Measurements from ENCODE around the gene PCDHB16. TPM values are rescaled to one million over a fixed set of nuclear protein-coding genes. Genes with fewer than 3 reads are reported as not detected.
"Not testable (repeated sequence)": the region's sequence is repeated elsewhere in the genome, so short reads cannot be mapped to it uniquely, and the experiment has no call there.

Gene PCDHB16
- total and polyA plus RNA-seq, 2 donors, result 0.14 to 0.27 TPM

DNA sequence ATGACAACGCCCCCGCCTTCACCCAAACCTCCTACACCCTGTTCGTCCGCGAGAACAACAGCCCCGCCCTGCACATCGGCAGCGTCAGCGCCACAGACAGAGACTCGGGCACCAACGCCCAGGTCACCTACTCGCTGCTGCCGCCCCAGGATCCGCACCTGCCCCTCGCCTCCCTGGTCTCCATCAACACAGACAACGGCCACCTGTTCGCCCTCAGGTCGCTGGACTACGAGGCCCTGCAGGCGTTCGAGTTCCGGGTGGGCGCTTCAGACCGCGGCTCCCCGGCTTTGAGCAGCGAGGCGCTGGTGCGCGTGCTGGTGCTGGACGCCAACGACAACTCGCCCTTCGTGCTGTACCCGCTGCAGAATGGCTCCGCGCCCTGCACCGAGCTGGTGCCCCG, 2.8 kb upstream of the PCDHB16 start:
- not testable (repeated sequence) for H3K27ac ChIP-seq (ENCODE audit: low read depth in 1 of 2, low read length in 1 of 2); H3K4me1 ChIP-seq (ENCODE audit: control insufficient read depth in 2 of 2, insufficient read depth in 2 of 2, low read length in 2 of 2); H3K36me3 ChIP-seq (ENCODE audit: control insufficient read depth in 2 of 2, insufficient read depth in 2 of 2, low read length in 1 of 2); H3K9me3 ChIP-seq (ENCODE audit: control insufficient read depth in 2 of 2, insufficient read depth in 1 of 2, low read length in 1 of 2); H3K4me3 ChIP-seq (ENCODE audit: low read length in 2 of 2); DNase-seq (ENCODE audit: low read depth in 6 of 9, low spot score in 9 of 9)
- WGBS, result 50% methylated on average over 35 of the region's 39 CpGs
- peaks cover 0 to 31% of the 10 kb centered on the region in 2 donors for H3K27me3 ChIP-seq (ENCODE audit: control insufficient read depth in 2 of 2, insufficient read depth in 1 of 2, low read length in 1 of 2)

DNA sequence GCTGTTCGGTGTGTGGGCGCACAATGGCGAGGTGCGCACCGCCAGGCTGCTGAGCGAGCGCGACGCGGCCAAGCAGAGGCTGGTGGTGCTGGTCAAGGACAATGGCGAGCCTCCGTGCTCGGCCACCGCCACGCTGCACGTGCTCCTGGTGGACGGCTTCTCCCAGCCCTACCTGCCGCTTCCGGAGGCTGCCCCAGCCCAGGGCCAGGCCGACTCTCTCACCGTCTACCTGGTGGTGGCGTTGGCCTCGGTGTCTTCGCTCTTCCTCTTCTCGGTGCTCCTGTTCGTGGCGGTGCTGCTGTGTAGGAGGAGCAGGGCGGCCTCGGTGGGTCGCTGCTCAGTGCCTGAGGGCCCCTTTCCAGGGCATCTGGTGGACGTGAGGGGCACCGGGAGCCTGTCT, 2.3 kb upstream of the PCDHB16 start:
- DNase-seq (ENCODE audit: low read depth in 6 of 9, low spot score in 9 of 9); H3K4me1 ChIP-seq (ENCODE audit: control insufficient read depth in 2 of 2, insufficient read depth in 2 of 2, low read length in 2 of 2); H3K27ac ChIP-seq (ENCODE audit: low read depth in 1 of 2, low read length in 1 of 2); H3K4me3 ChIP-seq (ENCODE audit: low read length in 2 of 2); H3K9me3 ChIP-seq (ENCODE audit: control insufficient read depth in 2 of 2, insufficient read depth in 1 of 2, low read length in 1 of 2); H3K36me3 ChIP-seq (ENCODE audit: control insufficient read depth in 2 of 2, insufficient read depth in 2 of 2, low read length in 1 of 2): not testable (repeated sequence)
- WGBS, result 40% methylated on average over 25 of the region's 32 CpGs
- peaks cover 0 to 33% of the 10 kb centered on the region in 2 donors for H3K27me3 ChIP-seq (ENCODE audit: control insufficient read depth in 2 of 2, insufficient read depth in 1 of 2, low read length in 1 of 2)

DNA sequence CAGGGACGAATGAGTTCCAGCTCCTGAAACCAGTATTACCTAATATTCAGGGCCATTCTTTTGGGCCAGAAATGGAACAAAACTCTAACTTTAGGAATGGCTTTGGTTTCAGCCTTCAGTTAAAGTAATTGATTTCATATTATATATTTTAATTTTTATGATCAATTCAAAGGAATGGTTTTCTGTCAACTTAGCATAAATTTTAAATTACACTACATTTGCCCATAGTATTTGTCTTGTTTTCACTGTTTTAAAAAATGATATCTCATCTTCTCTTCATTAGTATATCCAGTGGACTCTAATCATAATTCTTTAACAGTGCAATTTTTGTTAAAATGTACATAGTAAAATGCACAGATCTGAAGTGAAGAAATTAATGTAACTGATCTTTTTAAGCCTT, 1.9 kb upstream of the PCDHB16 start:
- peaks cover 2 to 6% of the 10 kb centered on the region in 2 donors for H3K9me3 ChIP-seq (ENCODE audit: control insufficient read depth in 2 of 2, insufficient read depth in 1 of 2, low read length in 1 of 2)
- peaks cover 0 to 32% of the 10 kb centered on the region in 2 donors for H3K27me3 ChIP-seq (ENCODE audit: control insufficient read depth in 2 of 2, insufficient read depth in 1 of 2, low read length in 1 of 2)
- 44% methylated on average over 1 of the region's 1 CpG for WGBS
- no peaks in the 10 kb centered on the region for H3K36me3 ChIP-seq (ENCODE audit: control insufficient read depth in 2 of 2, insufficient read depth in 2 of 2, low read length in 1 of 2)
- H3K27ac ChIP-seq (ENCODE audit: low read depth in 1 of 2, low read length in 1 of 2), result no peak overlapping the region
- no peak for DNase-seq (ENCODE audit: low read depth in 6 of 9, low spot score in 9 of 9)
- H3K4me3 ChIP-seq (ENCODE audit: low read length in 2 of 2), result no peak overlapping the region
- no peaks in the 10 kb centered on the region for H3K4me1 ChIP-seq (ENCODE audit: control insufficient read depth in 2 of 2, insufficient read depth in 2 of 2, low read length in 2 of 2)

DNA sequence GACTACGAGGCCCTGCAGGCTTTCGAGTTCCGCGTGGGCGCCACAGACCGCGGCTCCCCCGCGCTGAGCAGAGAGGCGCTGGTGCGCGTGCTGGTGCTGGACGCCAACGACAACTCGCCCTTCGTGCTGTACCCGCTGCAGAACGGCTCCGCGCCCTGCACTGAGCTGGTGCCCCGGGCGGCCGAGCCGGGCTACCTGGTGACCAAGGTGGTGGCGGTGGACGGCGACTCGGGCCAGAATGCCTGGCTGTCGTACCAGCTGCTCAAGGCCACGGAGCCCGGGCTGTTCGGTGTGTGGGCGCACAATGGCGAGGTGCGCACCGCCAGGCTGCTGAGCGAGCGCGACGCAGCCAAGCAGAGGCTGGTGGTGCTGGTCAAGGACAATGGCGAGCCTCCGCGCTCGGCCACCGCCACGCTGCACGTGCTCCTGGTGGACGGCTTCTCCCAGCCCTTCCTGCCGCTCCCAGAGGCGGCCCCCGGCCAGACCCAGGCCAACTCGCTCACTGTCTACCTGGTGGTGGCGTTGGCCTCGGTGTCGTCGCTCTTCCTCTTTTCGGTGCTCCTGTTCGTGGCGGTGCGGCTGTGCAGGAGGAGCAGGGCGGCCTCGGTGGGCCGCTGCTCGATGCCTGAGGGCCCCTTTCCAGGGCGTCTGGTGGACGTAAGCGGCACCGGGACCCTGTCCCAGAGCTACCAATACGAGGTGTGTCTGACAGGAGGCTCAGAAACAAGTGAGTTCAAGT, 2.1 kb downstream of the PCDHB16 start:
- not testable (repeated sequence) for DNase-seq (ENCODE audit: low read depth in 6 of 9, low spot score in 9 of 9); H3K4me3 ChIP-seq (ENCODE audit: low read length in 2 of 2); H3K9me3 ChIP-seq (ENCODE audit: control insufficient read depth in 2 of 2, insufficient read depth in 1 of 2, low read length in 1 of 2); H3K4me1 ChIP-seq (ENCODE audit: control insufficient read depth in 2 of 2, insufficient read depth in 2 of 2, low read length in 2 of 2); H3K36me3 ChIP-seq (ENCODE audit: control insufficient read depth in 2 of 2, insufficient read depth in 2 of 2, low read length in 1 of 2); H3K27ac ChIP-seq (ENCODE audit: low read depth in 1 of 2, low read length in 1 of 2)
- WGBS, result 46% methylated on average over 46 of the region's 69 CpGs
- H3K27me3 ChIP-seq (ENCODE audit: control insufficient read depth in 2 of 2, insufficient read depth in 1 of 2, low read length in 1 of 2), result peaks cover 0 to 37% of the 10 kb centered on the region in 2 donors

DNA sequence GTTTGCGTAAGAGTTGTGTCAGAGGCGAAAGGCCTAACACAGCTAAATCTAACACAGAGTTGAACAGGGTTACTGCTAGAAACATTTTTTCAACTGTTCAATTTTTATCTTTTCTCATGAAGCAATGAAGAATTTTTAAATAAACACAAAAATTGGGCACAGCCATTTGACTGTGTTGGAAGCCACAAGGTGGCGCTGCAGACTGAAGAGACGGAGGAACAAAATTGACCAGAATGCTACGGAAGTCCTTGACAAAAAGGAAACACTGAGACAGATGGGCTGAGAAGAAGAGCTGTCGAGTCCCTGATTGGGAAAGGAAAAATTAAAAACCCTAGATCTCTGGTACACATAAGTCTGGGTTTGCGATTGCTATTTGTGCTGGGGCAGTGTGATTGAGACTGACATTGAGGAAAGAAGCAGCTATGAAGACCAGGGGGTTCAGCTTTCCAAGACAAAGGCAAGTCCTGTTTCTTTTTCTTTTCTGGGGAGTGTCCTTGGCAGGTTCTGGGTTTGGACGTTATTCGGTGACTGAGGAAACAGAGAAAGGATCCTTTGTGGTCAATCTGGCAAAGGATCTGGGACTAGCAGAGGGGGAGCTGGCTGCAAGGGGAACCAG, 4.8 kb downstream of the PCDHB16 start, which contains the start of gene PCDHB9:
PCDHB9 (plus strand) TSS at position 265 of the 616 bp plus-strand sequence; CDS start at position 423, 158 bp downstream.
- Histone ChIP-seq H3K9me3 (ENCODE audit: control insufficient read depth in 2 of 2, insufficient read depth in 1 of 2, low read length in 1 of 2) (peaks cover 2 to 8% of the 10 kb centered on the region in 2 donors), H3K27me3 (ENCODE audit: control insufficient read depth in 2 of 2, insufficient read depth in 1 of 2, low read length in 1 of 2) (peaks cover 0 to 38% of the 10 kb centered on the region in 2 donors), H3K36me3 (ENCODE audit: control insufficient read depth in 2 of 2, insufficient read depth in 2 of 2, low read length in 1 of 2) (no peaks in the 10 kb centered on the region), H3K4me1 (ENCODE audit: control insufficient read depth in 2 of 2, insufficient read depth in 2 of 2, low read length in 2 of 2) (no peaks in the 10 kb centered on the region), H3K4me3 (ENCODE audit: low read length in 2 of 2) (no peak within 1 kb of the TSS), H3K27ac (ENCODE audit: low read depth in 1 of 2, low read length in 1 of 2) (no peak within 1 kb of the TSS)
- 21% methylated on average over 9 of the region's 9 CpGs for WGBS
- DNase-seq (ENCODE audit: low read depth in 6 of 9, low spot score in 9 of 9), result peak in 2 of 9 donors; percentile 4 to 18

DNA sequence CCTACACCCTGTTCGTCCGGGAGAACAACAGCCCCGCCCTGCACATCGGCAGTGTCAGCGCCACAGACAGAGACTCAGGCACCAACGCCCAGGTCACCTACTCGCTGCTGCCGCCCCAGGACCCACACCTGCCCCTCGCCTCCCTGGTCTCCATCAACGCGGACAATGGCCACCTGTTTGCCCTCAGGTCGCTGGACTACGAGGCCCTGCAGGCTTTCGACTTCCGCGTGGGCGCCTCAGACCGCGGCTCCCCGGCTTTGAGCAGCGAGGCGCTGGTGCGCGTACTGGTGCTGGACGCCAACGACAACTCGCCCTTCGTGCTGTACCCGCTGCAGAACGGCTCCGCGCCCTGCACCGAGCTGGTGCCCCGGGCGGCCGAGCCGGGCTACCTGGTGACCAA, 6.5 kb downstream of the PCDHB16 start:
- not testable (repeated sequence) for H3K4me3 ChIP-seq (ENCODE audit: low read length in 2 of 2); H3K36me3 ChIP-seq (ENCODE audit: control insufficient read depth in 2 of 2, insufficient read depth in 2 of 2, low read length in 1 of 2); H3K27ac ChIP-seq (ENCODE audit: low read depth in 1 of 2, low read length in 1 of 2); H3K4me1 ChIP-seq (ENCODE audit: control insufficient read depth in 2 of 2, insufficient read depth in 2 of 2, low read length in 2 of 2); DNase-seq (ENCODE audit: low read depth in 6 of 9, low spot score in 9 of 9); H3K9me3 ChIP-seq (ENCODE audit: control insufficient read depth in 2 of 2, insufficient read depth in 1 of 2, low read length in 1 of 2)
- WGBS, result 45% methylated on average over 28 of the region's 37 CpGs
- peaks cover 0 to 27% of the 10 kb centered on the region in 2 donors for H3K27me3 ChIP-seq (ENCODE audit: control insufficient read depth in 2 of 2, insufficient read depth in 1 of 2, low read length in 1 of 2)

DNA sequence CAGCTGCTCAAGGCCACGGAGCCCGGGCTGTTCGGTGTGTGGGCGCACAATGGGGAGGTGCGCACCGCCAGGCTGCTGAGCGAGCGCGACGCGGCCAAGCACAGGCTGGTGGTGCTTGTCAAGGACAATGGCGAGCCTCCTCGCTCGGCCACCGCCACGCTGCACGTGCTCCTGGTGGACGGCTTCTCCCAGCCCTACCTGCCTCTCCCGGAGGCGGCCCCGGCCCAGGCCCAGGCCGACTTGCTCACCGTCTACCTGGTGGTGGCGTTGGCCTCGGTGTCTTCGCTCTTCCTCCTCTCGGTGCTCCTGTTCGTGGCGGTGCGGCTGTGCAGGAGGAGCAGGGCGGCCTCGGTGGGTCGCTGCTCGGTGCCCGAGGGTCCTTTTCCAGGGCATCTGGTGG, 6.9 kb downstream of the PCDHB16 start:
- 39% methylated on average over 31 of the region's 35 CpGs for WGBS
- not testable (repeated sequence) for H3K27ac ChIP-seq (ENCODE audit: low read depth in 1 of 2, low read length in 1 of 2); H3K36me3 ChIP-seq (ENCODE audit: control insufficient read depth in 2 of 2, insufficient read depth in 2 of 2, low read length in 1 of 2); H3K4me1 ChIP-seq (ENCODE audit: control insufficient read depth in 2 of 2, insufficient read depth in 2 of 2, low read length in 2 of 2); H3K4me3 ChIP-seq (ENCODE audit: low read length in 2 of 2); DNase-seq (ENCODE audit: low read depth in 6 of 9, low spot score in 9 of 9); H3K9me3 ChIP-seq (ENCODE audit: control insufficient read depth in 2 of 2, insufficient read depth in 1 of 2, low read length in 1 of 2)
- H3K27me3 ChIP-seq (ENCODE audit: control insufficient read depth in 2 of 2, insufficient read depth in 1 of 2, low read length in 1 of 2), result peaks cover 0 to 26% of the 10 kb centered on the region in 2 donors

DNA sequence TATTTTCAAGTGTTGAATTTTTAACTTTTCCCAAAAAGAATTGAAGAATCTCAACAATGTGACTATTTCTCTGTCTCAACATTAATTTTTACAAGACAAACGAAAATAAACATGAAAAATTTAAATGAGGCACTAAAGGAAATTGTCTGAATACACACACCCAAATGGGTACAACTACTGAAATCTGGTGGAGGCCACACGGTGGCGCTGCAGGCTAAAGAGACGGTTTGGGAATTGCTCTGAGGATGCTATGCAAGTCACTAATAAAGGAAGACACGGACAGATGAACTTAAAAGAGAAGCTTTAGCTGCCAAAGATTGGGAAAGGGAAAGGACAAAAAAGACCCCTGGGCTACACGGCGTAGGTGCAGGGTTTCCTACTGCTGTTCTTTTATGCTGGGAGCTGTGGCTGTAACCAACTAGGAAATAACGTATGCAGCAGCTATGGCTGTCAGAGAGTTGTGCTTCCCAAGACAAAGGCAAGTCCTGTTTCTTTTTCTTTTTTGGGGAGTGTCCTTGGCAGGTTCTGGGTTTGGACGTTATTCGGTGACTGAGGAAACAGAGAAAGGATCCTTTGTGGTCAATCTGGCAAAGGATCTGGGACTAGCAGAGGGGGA, 10.0 kb downstream of the PCDHB16 start, which contains the start of gene PCDHB10:
PCDHB10 (plus strand) TSS at position 244 of the 616 bp plus-strand sequence; CDS start at position 444, 200 bp downstream.
- H3K9me3 ChIP-seq (ENCODE audit: control insufficient read depth in 2 of 2, insufficient read depth in 1 of 2, low read length in 1 of 2), result no peaks in the 10 kb centered on the region
- H3K36me3 ChIP-seq (ENCODE audit: control insufficient read depth in 2 of 2, insufficient read depth in 2 of 2, low read length in 1 of 2), result no peaks in the 10 kb centered on the region
- WGBS, result 12% methylated on average over 10 of the region's 10 CpGs
- DNase-seq (ENCODE audit: low read depth in 6 of 9, low spot score in 9 of 9), result peak in 1 of 9 donors; percentile 4
- H3K4me3 ChIP-seq (ENCODE audit: low read length in 2 of 2), result no peak within 1 kb of the TSS
- no peak within 1 kb of the TSS for H3K27ac ChIP-seq (ENCODE audit: low read depth in 1 of 2, low read length in 1 of 2)
- H3K4me1 ChIP-seq (ENCODE audit: control insufficient read depth in 2 of 2, insufficient read depth in 2 of 2, low read length in 2 of 2), result no peaks in the 10 kb centered on the region
- H3K27me3 ChIP-seq (ENCODE audit: control insufficient read depth in 2 of 2, insufficient read depth in 1 of 2, low read length in 1 of 2), result peaks cover 0 to 17% of the 10 kb centered on the region in 2 donors

DNA sequence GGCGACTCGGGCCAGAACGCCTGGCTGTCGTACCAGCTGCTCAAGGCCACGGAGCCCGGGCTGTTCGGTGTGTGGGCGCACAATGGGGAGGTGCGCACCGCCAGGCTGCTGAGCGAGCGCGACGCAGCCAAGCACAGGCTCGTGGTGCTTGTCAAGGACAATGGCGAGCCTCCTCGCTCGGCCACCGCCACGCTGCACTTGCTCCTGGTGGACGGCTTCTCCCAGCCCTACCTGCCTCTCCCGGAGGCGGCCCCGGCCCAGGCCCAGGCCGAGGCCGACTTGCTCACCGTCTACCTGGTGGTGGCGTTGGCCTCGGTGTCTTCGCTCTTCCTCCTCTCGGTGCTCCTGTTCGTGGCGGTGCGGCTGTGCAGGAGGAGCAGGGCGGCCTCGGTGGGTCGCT, 12.1 kb downstream of the PCDHB16 start:
- DNase-seq (ENCODE audit: low read depth in 6 of 9, low spot score in 9 of 9); H3K27ac ChIP-seq (ENCODE audit: low read depth in 1 of 2, low read length in 1 of 2); H3K9me3 ChIP-seq (ENCODE audit: control insufficient read depth in 2 of 2, insufficient read depth in 1 of 2, low read length in 1 of 2); H3K4me3 ChIP-seq (ENCODE audit: low read length in 2 of 2); H3K4me1 ChIP-seq (ENCODE audit: control insufficient read depth in 2 of 2, insufficient read depth in 2 of 2, low read length in 2 of 2); H3K36me3 ChIP-seq (ENCODE audit: control insufficient read depth in 2 of 2, insufficient read depth in 2 of 2, low read length in 1 of 2): not testable (repeated sequence)
- H3K27me3 ChIP-seq (ENCODE audit: control insufficient read depth in 2 of 2, insufficient read depth in 1 of 2, low read length in 1 of 2), result peaks cover 0 to 11% of the 10 kb centered on the region in 2 donors
- WGBS, result 32% methylated on average over 20 of the region's 37 CpGs
